Activated CD8-positive, alpha-beta memory T cell treated with anti-CD3 and anti-CD28 coated beads for 48 hours (primary cell): ENCODE data around the gene BOC.
"Not testable (repeated sequence)": the region's sequence is repeated elsewhere in the genome, so short reads cannot be mapped to it uniquely, and the experiment has no call there.

ENCODE experiments used
- DNase-seq, 3 experiments: peaks; one replicate each; pipeline ENCODE4 v3.0.0-alpha.2; 2020; ENCODE audit warnings: low read depth in 2 of 3, low spot score in 2 of 3

Gene BOC, protein sequence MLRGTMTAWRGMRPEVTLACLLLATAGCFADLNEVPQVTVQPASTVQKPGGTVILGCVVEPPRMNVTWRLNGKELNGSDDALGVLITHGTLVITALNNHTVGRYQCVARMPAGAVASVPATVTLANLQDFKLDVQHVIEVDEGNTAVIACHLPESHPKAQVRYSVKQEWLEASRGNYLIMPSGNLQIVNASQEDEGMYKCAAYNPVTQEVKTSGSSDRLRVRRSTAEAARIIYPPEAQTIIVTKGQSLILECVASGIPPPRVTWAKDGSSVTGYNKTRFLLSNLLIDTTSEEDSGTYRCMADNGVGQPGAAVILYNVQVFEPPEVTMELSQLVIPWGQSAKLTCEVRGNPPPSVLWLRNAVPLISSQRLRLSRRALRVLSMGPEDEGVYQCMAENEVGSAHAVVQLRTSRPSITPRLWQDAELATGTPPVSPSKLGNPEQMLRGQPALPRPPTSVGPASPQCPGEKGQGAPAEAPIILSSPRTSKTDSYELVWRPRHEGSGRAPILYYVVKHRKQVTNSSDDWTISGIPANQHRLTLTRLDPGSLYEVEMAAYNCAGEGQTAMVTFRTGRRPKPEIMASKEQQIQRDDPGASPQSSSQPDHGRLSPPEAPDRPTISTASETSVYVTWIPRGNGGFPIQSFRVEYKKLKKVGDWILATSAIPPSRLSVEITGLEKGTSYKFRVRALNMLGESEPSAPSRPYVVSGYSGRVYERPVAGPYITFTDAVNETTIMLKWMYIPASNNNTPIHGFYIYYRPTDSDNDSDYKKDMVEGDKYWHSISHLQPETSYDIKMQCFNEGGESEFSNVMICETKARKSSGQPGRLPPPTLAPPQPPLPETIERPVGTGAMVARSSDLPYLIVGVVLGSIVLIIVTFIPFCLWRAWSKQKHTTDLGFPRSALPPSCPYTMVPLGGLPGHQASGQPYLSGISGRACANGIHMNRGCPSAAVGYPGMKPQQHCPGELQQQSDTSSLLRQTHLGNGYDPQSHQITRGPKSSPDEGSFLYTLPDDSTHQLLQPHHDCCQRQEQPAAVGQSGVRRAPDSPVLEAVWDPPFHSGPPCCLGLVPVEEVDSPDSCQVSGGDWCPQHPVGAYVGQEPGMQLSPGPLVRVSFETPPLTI

DNA sequence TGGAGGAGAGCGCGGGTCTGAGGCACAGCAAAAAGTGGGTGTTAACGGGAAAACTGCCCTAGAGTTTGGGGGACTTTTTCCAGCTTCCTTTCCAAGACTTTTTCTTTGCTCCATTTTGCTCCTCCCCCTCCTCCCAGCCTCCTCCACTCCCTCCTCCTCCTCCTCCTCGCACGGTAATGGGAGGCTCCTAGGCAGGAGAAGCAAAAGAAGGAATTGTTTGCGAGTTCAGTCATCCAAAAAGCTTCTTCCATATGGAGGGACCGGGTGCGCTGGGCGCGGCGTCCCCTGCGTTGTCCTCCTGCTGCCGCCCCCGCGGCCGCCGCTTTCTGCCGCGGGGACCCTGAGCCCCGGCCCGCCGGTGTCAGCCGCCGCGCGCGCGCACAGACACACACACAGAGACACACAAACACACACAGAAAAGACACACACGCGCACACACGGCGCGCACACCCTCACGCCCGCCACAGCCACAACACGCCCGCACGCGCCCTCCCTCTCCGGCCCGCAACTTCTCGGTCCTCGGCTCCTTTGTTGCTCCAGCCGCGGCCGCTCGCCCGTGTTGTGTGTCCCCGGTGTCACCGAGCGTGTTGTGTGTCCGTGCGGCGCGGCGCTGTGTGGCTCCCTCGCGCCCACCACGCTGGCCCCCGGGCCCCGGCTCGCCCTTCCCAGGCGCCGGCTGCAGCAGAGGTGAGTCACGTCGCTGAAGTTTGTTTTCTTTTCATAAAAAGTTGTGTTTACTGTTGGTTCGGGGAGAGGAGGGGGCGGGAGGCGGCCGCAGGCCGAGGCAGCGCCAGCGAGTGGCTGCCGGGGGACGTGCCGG lies at the start of gene BOC:
BOC (plus strand) TSS at position 228 of the 820 bp plus-strand sequence. CDS start 38,246 bp downstream, outside the sequence.
- DNase-seq: no peak

DNA sequence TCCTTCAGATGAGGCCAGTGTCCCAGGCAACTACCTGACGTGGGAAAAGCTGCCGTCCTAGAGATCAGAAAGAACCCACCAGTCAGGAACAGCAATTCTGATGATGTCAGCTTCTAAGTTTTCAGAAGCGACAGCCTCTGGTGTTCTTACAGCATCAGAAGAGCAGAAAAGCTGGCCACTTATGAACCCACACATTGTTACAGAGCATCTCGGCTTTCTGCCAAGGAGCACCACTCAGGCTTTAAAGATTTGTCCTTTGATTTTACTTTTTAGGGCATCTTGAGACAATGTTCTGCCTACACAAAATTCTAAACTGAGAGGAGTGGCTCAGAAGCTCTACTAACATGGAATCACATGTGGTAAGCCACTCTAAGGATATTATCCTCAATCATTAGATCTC lies 49.7 kb upstream of the BOC start:
- no peak for DNase-seq

DNA sequence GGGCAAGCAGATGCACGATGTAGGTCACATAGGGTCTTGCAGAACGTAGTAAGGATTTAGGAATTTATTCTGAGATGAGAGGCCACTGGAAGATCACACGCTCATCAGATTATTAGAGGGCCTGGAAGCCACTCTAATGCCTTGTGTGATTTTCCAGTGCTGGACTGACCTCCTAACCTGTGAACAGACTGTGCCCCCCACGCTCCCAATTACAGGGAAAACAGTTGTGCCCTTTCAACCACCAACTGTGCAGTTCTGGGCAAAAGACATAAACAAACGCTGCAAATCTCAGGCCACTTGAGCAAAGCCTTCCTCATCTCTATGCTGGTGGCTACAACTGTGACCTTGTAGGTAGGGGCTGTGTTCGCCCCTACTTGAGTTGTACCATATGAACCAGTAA lies 48.2 kb upstream of the BOC start:
- DNase-seq: no peak

DNA sequence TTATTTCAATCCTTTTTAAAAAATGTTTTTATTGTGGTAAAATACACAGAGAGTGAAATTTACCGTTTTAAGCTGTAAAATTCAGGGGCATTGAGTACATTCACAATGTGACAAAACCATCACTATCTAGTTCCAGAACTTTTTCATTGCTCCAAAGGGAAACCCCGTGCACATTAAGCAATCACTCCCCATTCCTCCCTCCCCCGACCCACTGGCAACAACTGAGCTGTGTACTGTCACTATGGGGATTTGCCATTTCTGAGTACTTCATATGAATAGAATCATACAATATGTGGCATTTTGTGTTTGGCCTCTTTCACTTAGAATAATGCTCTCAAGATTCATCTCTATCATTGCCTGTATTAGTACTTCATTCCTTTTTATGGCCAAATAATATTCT lies 45.5 kb upstream of the BOC start:
- DNase-seq: no peak

DNA sequence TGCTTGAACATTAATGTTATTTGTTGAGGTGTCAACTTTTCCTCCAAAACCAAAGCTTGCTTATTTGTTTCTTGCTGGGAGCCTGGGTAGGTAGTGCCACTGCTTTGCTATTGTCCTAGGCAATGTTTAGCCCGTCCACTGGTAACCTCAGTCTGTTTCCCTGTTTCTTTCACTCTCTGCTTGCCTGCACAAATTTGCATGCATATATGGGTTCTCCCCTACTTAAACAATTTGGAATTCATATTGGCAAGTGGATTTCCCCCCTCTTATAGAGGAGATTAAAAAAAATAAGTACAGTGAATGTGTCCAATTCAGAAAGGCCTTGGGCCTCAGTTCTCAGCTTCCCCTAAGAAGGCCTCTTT lies 45.0 kb upstream of the BOC start:
- DNase-seq: no peak

DNA sequence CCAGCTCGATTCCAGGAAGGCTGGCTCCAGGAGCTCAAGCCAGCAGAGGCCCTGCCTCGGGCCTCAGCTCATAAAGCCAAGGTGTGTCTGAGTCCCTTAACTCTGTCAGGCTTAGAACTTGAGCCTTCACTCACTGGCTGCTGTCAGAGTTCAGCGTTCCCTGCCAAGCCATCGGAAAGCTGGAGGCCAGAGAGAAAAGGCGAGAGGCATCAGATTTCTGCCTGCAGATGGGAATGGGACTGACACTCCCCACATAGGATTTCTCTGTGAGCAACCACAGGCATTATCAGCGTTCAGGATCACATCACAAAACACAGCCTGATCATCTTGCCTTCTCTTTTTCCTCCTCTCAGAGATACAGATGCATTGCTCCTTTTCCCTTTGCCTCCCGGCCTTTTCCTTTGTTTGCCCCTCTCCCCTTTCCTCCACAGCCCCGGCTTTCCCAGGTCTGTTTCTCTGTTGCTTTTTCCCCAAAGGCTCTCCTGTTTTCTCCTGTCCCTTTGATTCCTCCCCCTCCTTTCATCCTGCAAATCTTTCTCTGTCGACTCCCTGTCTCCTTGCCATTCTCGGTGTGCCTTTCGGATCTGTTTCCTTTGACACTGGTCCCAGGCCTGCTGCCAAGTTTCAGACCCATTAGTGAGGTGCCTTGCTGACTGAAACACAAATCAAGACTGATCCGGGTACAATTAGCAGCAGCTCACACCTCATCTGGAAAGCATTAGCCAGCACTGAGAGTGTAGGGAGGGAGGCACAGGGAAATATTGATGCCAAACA lies 44.5 kb upstream of the BOC start:
- DNase-seq: no peak

DNA sequence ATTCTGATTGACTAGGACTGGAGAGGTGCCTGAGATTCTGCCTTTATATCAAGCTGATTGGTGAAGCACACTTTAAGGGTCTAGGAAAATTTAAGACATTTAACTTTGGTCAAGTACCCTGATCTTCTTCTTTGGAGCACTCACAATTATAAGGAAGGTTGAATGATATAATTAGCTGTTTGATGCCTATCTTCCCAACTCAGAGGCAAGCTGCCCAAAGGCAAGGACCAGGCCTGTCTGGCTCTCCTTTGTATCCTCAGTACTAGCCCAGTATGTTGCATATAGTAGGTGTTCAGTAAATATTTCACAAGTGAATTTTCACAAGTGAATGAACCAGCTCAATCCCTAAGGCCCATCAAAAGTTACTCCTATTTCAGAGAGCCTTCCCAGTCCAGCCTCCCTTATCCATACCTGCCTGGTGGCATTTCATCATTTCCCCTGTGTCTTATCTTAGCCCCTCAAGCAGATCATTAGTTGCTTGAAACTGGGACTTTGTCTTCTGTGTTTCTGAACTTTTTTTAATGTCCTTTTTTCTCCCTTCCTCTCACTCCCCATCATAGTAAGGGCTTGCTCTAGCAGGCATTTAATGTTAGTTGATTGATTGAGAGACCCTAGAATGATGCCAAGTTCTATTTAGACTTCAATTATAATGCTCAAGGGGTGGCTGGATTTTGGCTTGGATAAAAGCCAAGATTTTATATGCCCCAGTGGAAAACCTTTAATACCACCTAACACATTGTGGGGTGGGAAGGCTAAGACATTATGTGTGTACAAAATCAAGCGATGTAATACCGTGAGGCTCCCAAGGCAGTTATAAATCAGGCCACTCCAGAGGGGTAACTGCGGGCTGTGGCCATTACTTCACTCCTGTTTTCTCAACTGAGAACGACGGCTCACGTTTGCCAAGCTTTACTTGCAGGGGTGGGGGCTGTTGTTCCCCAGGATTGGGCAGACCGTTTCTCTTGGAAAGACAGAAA lies 43.2 kb upstream of the BOC start:
- DNase-seq: no peak

DNA sequence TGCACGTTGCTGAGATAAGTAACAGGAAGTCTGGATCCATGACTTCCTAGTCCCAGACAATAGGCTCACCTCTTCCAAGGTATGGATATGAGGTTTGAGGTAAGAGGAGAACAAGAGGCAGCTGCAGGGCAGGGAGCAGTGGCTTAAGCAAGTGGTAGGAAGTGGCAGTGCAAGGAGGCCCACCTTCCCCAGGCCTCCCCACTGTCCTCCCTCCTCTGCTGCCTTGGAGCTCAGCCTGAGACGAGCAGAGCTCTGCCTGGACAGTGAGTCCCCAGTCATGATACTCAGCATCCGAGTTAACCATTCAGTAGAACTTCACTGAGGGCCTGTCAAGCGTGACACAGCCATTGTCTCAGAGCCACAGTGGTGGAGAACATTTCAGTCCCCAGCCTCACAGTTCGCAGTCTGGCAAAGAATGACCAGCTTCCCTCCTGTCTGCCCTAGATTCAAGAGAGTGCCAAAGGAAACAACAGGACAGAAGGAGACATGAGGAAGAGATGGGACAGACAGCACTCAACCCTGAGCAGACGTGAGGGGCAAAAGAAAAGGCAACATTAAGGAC lies 41.4 kb upstream of the BOC start:
- no peak for DNase-seq

DNA sequence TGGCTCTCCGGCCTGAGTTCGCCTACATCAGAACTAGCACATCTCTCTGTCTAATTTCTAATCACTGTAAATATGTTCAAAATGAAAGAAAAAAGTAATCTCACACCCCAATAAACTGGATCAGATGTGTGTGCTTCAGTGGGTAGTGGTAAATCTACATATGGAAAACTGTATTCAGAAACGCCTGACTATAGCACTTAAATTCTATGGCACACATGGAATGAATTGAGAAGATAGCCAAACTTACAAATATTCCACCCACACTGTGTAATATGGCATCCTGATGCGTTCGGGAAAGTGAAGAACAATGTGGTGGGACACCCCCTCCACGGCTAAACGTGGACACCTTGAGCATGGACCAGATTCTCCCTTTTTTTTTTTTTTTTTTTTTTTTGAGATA lies 40.6 kb upstream of the BOC start:
- no peak for DNase-seq

DNA sequence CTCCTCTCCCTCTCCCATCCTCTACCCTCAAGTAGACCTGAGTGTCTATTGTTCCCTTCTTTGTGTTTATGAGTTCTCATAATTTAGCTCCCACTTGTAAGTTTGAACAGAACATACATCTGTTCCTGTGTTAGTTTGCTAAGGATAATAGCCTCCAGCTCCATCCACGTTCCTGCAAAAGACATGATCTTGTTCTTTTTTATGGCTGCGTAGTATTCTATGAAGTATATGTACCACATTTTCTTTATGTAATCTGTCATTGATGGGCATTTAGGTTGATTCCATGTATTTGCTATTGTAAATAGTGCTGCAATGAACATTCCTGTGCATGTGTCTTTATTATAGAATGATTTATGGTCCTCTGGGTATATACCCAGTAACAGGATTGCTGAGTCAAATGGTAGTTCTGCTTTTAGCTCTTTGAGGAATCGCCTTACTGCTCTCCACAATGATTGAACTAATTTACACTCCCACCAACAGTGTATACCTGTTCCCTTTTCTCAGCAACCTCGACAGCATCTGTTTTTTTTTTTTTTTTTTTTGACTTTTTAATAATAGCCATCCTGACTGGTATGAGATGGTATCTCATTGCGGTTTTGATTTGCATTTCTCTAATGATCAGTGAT lies 39.6 kb upstream of the BOC start:
- not testable (repeated sequence) for DNase-seq

DNA sequence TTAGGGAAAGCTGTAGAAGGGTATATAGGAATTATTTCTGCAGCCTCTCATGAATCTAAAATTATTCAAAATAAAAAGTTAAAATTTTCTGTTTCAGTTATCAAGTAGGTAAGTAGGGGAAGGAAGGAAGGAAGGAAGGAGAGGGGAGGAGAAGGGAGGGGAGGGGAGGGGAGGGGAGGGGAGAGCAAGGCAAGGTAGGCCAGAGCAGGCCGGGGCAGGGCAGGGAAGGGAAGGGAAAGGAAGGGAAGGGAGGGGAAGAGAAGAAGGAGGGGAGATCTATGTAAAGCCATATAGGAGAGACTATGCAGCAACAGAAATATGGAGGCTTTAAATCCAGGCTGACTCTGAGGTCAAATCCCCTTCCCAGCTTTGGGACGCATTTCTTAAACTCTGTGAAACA lies 38.3 kb upstream of the BOC start:
- no peak for DNase-seq

DNA sequence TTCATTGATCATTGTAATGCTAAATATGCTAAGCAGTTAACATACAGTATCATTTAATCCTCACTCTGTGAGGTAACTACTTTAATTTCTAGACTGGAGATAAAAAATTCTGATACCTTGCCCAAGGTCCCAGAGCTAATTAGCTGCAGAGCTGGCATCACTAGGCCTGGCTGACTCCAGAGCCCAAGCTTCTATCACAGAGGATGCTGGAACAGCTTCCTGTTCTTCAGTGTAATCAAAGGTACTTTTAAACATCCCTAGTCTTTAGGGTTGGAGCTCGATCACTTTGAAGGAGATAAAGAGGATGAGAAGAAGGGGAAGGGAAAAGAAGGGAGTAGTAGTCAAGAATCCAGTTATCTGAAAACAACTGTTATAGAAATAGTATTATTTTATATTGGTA lies 37.1 kb upstream of the BOC start:
- DNase-seq: no peak

DNA sequence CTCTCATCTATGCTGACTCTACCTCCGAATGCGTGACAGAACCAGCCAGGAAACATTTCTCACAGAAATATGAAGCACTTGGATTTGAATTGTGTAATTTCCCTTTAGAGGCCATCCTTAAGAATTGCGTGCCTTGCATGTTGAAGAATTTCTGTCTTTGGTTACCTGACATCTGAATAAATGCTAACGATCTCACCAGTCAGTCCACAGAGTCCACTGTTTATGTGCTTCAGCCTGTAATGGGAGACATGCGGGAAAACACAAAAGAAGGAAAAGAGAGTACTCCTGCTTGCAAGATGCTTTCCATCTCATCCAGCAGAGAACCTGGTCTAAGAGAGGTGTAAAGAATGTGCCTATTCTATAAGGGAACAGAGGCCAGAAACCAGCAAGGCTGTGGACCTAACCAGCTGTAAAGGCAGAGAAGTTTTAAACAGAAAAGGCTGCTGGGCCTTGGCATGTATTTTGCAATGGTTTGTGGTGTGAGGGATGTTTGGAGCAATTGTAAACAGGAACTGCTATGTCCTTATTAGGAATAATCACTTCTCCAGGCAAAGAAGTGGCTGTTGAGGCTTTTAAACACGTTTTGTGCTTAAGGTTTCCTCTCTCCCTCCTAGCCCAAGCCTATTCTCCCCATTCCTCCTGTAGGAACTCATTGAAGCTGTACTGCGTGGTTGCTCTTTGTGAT lies 36.4 kb upstream of the BOC start:
- DNase-seq: no peak

DNA sequence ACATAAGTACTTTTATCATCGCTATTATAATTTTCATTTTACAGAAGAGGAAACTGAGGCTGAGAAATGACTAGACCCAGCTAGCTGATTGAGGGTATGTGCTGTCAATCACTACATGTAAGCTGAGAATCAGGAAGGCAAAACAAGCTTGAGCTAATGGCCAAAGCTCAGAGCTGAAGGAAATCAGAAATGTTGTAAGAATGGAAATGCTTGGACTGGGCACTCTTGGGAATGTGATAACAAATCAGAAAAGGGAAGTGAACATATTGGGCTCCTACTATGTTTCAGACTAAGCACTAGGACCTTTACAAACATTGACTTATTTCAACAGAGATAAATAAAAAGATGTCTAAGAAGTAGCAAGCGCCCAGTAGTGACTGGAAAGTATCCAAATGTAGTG lies 33.8 kb upstream of the BOC start:
- no peak for DNase-seq

DNA sequence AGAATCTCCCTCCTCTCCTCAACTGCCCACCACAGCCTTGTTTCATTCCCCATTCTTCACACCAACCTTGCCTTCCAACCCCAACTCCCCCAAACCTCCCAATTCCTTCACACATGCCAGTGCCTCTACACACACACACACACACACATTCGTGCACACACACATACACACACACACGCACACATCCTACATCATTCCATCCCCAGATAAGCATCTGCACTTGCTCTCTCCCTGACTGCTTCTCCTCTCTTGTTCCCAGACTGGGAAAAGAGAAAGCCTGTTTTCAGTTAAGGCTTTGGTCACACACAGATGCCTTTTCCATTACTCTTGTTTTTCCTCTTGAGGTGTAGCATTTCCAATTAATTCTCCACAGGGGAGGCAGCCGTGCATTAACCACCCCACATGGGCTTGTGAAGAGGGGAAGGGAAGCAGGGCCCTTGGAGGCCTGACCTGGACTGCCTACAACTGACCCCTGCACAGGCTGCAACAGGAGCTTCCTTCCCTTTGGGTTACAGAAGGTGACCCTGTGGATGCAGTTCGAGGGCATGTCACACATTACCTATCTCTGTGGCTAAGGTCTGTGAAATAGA lies 32.0 kb upstream of the BOC start:
- DNase-seq: no peak

DNA sequence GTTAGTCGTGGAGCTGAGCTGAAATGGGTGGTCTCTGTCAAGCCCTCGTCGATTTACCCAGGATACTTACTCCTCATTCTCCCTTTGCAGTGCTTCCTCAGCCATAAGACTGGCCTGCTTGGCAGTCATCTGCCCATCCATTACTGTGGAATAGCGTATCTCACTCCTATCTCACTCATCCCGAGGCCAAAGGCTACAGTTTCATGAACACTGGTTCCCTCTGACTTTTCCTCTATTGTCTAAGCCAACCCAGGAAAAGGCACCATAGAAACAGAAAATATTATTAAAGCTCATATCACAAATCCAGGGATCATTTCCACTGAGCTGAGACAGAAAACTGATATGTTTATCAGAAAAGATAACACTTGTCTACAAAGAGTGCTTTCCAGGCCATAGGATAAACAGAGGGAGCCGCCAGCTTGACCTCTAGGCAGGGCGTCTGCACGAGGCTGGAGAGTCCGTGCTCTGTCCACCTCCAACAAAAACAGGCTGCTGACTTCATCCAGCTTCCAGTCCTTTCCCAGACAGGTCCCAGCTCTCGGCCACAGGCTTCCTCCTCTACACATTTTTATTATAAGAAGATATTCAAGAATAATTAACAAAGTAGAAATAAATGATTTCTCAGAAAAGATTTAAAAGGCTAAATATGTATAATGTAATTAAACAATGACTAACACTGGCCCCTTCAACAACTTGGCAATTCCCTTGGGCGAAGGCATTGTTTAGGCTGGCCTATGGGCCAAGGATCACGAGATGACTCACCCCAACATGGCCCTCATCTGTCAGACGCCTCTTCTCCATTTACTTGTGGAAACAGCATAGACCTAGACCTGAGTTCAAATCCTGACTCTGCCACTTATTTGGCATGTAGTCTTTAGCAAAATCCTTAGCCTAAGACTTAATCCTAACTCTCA lies 27.4 kb upstream of the BOC start:
- no peak for DNase-seq
